Mammary microvascular endothelial cell (primary cell): ENCODE results near the gene LENG1. TPM values are rescaled to one million over a fixed set of nuclear protein-coding genes. Genes with fewer than 3 reads are reported as not detected.

ENCODE experiments used
- total RNA-seq: library from RNA; depleted of rRNA; stranded (reverse); fragments of >200 nt; gene quantifications from 2 replicates; pipeline ENCODE4 v1.2.3, GENCODE V29; 2015

Gene LENG1
- 5.9 and 9.5 TPM in 2 replicates for total RNA-seq

GRCh38 chr19:54159352-54160181 is at the start of gene LENG1:
Gene LENG1, minus strand, starts transcription at chr19:54159721. Its CDS starts 26 bp downstream, at chr19:54159695.

GRCh38 chr19:54191011-54191810 is 31.7 kb upstream of the LENG1 start, which contains the start of gene TSEN34:
Gene TSEN34, plus strand, starts transcription at chr19:54191308. Its CDS starts 57 bp downstream, at chr19:54191365.

GRCh38 chr19:54189145-54189734 is 29.7 kb upstream of the LENG1 start, which contains the start of gene MBOAT7:
Gene MBOAT7, minus strand, starts transcription at chr19:54189580. Its CDS starts 1,072 bp downstream, at chr19:54188508.

GRCh38 chr19:54172471-54173358 is 13.2 kb upstream of the LENG1 start, which contains the start of gene TMC4:
Gene TMC4, minus strand, starts transcription at chr19:54173160. Its CDS starts 43 bp downstream, at chr19:54173117.

GRCh38 chr19:54137699-54138488 is 21.6 kb downstream of the LENG1 start, which contains the start of gene CNOT3:
Gene CNOT3, plus strand, starts transcription at chr19:54137762. Its CDS starts 5,217 bp downstream, at chr19:54142979.

GRCh38 chr19:54115109-54116063 is 44.1 kb downstream of the LENG1 start, which contains the start of the genes PRPF31 and TFPT:
Gene PRPF31, plus strand, starts transcription at chr19:54115754. Its CDS starts 2,525 bp downstream, at chr19:54118279.
Gene TFPT, minus strand, starts transcription at chr19:54115657. Its CDS starts 388 bp downstream, at chr19:54115269.

Other genes starting within 250 kb of the LENG1 start
- 0.15 and 0.20 TPM in 2 replicates for gene CACNG8, start 196.8 kb downstream of the LENG1 start, total RNA-seq
- 3.9 and 4.9 TPM in 2 replicates for gene CACNG6, start 168.1 kb downstream of the LENG1 start, total RNA-seq
- gene VSTM1, start 95.8 kb downstream of the LENG1 start, total RNA-seq: not detected in 2 replicates
- not detected in 2 replicates for gene TARM1, start 78.4 kb downstream of the LENG1 start, total RNA-seq
- gene OSCAR, start 58.9 kb downstream of the LENG1 start, total RNA-seq: not detected in 2 replicates
- 25.6 and 46.0 TPM in 2 replicates for gene NDUFA3, start 56.9 kb downstream of the LENG1 start, total RNA-seq
- 57.4 and 58.0 TPM in 2 replicates for gene TFPT, start 44.1 kb downstream of the LENG1 start, total RNA-seq
- gene PRPF31, start 44.0 kb downstream of the LENG1 start, total RNA-seq: 107 and 123 TPM in 2 replicates
- 11.1 and 15.0 TPM in 2 replicates for gene CNOT3, start 22.0 kb downstream of the LENG1 start, total RNA-seq
- gene TMC4, start 13.4 kb upstream of the LENG1 start, total RNA-seq: not detected in 2 replicates
- 176 and 214 TPM in 2 replicates for gene MBOAT7, start 29.9 kb upstream of the LENG1 start, total RNA-seq
- gene TSEN34, start 31.6 kb upstream of the LENG1 start, total RNA-seq: 92.1 and 103 TPM in 2 replicates
- gene RPS9, start 41.1 kb upstream of the LENG1 start, total RNA-seq: 2,166 and 2,183 TPM in 2 replicates
- gene LILRB3, start 63.3 kb upstream of the LENG1 start, total RNA-seq: not detected in 2 replicates
- not detected in 2 replicates for gene LILRA6, start 83.1 kb upstream of the LENG1 start, total RNA-seq
- gene LILRB5, start 97.6 kb upstream of the LENG1 start, total RNA-seq: not detected in 2 replicates
- not detected in 2 replicates for gene LILRB2, start 121.4 kb upstream of the LENG1 start, total RNA-seq
- gene LILRA5, start 153.4 kb upstream of the LENG1 start, total RNA-seq: not detected in 2 replicates
- not detected in 2 replicates for gene LILRA4, start 179.4 kb upstream of the LENG1 start, total RNA-seq
- gene LAIR1, start 205.2 kb upstream of the LENG1 start, total RNA-seq: not detected in 2 replicates